Colonic mucosa (tissue), 4 donors: ENCODE measurements around the gene TMEM164. TPM values are rescaled to one million over a fixed set of nuclear protein-coding genes. Genes with fewer than 3 reads are reported as not detected.

Experiments used
- DNase-seq: peaks from one replicate; pipeline ENCODE4 v3.0.0-alpha.2; 2020
- H3K27ac ChIP-seq: fragments of 200-600 bp; one replicate; pipeline ENCODE4 v1.8.0; 2021
- H3K27me3 ChIP-seq: fragments of 200-600 bp; one replicate; pipeline ENCODE4 v1.8.0; 2021
- H3K36me3 ChIP-seq: fragments of 200-600 bp; one replicate; pipeline ENCODE4 v1.8.0; 2021
- H3K4me1 ChIP-seq: fragments of 200-600 bp; one replicate; pipeline ENCODE4 v1.8.0; 2021; ENCODE audit warnings: mild to moderate bottlenecking
- H3K4me3 ChIP-seq: fragments of 200-600 bp; one replicate; pipeline ENCODE4 v1.8.0; 2021
- H3K9ac ChIP-seq, 2 donors: one replicate each; pipeline ENCODE4 v1.7.0; 2013; ENCODE audit warnings: control low read depth in 2 of 2, low read depth in 2 of 2, low read length in 2 of 2
- H3K9me3 ChIP-seq: fragments of 200-600 bp; one replicate; pipeline ENCODE4 v1.8.0; 2021
- CTCF ChIP-seq: fragments of 200-600 bp; IDR thresholded peaks from one replicate; pipeline ENCODE4 v1.8.0; 2022; ENCODE audit warnings: antibody characterized with exemption, mild to moderate bottlenecking
- intact Hi-C: fragments of 100-400 bp; cut with DNase I; formaldehyde crosslinking; loops from one replicate; pipeline ENCODE4 v1.14.1; 2022
- total RNA-seq, 2 donors: library from RNA; stranded (reverse); fragmentation: NEBNext Ultra II Directional in 1 of 2; extraction: Animal tissue kit (Norgen Biotek cat#: 25700) in 1 of 2; gene quantifications; one replicate each; pipeline ENCODE4 v1.2.1, GENCODE V29; 2021
- donor health status: healthy.
- donor health status: DM: no; HTN: no; CAD: no.
- donor health status: DM: no; HTN: no; CAD: no.

The TMEM164 gene
- total RNA-seq, 2 donors from 2014 or later, result 57.3 to 73.1 TPM

GRCh38 chrX:110082161-110082560 lies 79.2 kb downstream of the TMEM164 start:
- no peak overlapping the region for H3K27ac ChIP-seq
- intact Hi-C loops, result no loop called here

GRCh38 chrX:110086162-110086915 lies 83.4 kb downstream of the TMEM164 start:
- Histone ChIP-seq H3K9me3 (no peaks in the 10 kb centered on the region), H3K9ac (no peak overlapping the region), H3K4me1 (no peaks in the 10 kb centered on the region), H3K36me3 (no peaks in the 10 kb centered on the region), H3K27ac (no peak overlapping the region), H3K4me3 (no peak overlapping the region), H3K27me3 (no peaks in the 10 kb centered on the region)
- intact Hi-C loops, result no loop called here
- DNase-seq, result no peak
- TF ChIP-seq CTCF, result no peak

More at GRCh38 chrX:110082161-110082560, 79.2 kb downstream of the TMEM164 start:
- Histone ChIP-seq H3K27me3 (no peaks in the 10 kb centered on the region), H3K9ac (no peak overlapping the region), H3K36me3 (no peaks in the 10 kb centered on the region), H3K4me3 (no peak overlapping the region), H3K9me3 (no peaks in the 10 kb centered on the region), H3K4me1 (no peaks in the 10 kb centered on the region)
- DNase-seq, result no peak
- TF ChIP-seq CTCF, result no peak

- no peak for DNase-seq
- Histone ChIP-seq H3K4me3 (no peak overlapping the region), H3K36me3 (no peaks in the 10 kb centered on the region), H3K4me1 (no peaks in the 10 kb centered on the region), H3K9ac (no peak overlapping the region), H3K27me3 (no peaks in the 10 kb centered on the region), H3K27ac (no peak overlapping the region), H3K9me3 (no peaks in the 10 kb centered on the region)
- intact Hi-C loops, result no loop called here
- no peak for TF ChIP-seq CTCF
These were observed 84.1 kb downstream of the TMEM164 start for GRCh38 chrX:110086916-110087484.

GRCh38 chrX:110087485-110088356 lies 84.8 kb downstream of the TMEM164 start:
- no peak for DNase-seq
- Histone ChIP-seq H3K27ac (no peak overlapping the region), H3K4me1 (no peaks in the 10 kb centered on the region), H3K36me3 (no peaks in the 10 kb centered on the region), H3K4me3 (no peak overlapping the region), H3K9ac (no peak overlapping the region), H3K27me3 (no peaks in the 10 kb centered on the region), H3K9me3 (no peaks in the 10 kb centered on the region)
- no peak for TF ChIP-seq CTCF
- intact Hi-C loops, result no loop called here

- Histone ChIP-seq H3K4me1 (no peaks in the 10 kb centered on the region), H3K36me3 (no peaks in the 10 kb centered on the region), H3K27ac (no peak overlapping the region), H3K27me3 (no peaks in the 10 kb centered on the region), H3K9ac (no peak overlapping the region), H3K4me3 (no peak overlapping the region), H3K9me3 (no peaks in the 10 kb centered on the region)
- no peak for DNase-seq
- intact Hi-C loops, result no loop called here
- TF ChIP-seq CTCF, result no peak
These were observed 86.9 kb downstream of the TMEM164 start for GRCh38 chrX:110089656-110090403.
